ENCODE measurements around the gene RAB11FIP3. TPM values are rescaled to one million over a fixed set of nuclear protein-coding genes. Genes with fewer than 3 reads are reported as not detected.

Gene RAB11FIP3
- total and polyA plus RNA-seq, 9 of the 15 experiments (the other 6 are each of a cell fraction or from before 2014, with no cell fraction given): 0.46 to 13.1 (median 4.3) TPM

DNA sequence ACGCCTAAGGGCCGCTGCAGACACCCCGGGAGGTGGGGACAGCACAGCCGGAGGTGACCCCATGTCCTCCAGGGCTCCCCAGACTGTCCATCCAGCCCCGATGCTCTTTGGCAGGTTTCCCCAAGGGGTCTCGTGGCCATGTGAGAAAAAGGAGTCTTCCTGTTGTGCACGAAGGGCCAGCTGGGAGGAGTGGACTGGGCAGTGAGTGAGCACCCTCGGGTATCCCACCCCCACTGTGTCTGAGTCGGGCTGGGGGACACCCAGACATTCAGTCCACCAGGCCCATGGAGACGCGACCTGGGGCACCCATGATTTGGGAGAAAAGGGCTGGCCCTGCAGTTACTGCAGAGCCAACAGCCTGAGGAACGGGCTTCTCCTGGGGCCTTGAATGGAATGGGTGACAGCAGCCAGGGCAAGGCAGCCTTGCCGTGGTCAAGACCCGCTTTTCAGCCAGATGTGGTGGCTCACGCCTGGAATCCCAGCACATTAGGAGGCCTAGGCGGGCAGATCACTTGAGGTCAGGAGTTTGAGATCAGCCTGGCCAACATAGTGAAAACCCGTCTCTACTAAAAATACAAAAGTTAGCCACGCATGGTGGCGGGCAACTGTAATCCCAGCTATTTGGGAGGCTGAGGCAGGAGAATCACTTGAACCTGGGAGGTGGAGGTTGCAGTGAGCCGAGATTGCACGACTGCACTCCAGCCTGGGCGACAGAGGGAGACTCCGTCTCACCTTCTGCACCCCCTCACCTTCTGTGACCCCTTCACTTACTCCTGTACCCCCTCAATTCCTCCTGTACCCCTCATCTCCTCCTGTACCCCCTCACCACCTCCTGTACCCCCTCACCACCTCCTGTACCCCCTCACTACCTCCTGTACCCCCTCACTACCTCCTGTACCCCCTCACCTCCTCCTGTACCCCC is 78.0 kb downstream of the RAB11FIP3 start:
- 64% methylated on average over 20 of the region's 23 CpGs for WGBS (ENCODE audit: insufficient coverage, low coverage, missing lambda C conversion rate)
- H3K79me2 ChIP-seq (ENCODE audit: control insufficient read depth, insufficient read depth, low read length): no peaks in the 10 kb centered on the region
- no peaks in the 10 kb centered on the region for H3K9me3 ChIP-seq (replicated peaks; ENCODE audit: control insufficient read depth, insufficient read depth, low read depth, low read length)
- POLR2A ChIA-PET: no interaction called here
- no peak overlapping the region for H2AFZ ChIP-seq (ENCODE audit: low read depth, low read length)
- no peaks in the 10 kb centered on the region for H3K36me3 ChIP-seq (ENCODE audit: control insufficient read depth, insufficient read depth, low read length)
- ATAC-seq (peak; percentile 32; the same call in 2 of the 3 replicates), FAIRE-seq (no peak), DNase-seq (ENCODE audit: extremely low read depth in 1 of 4, low spot score in 3 of 4) (no peak)
- no peaks in the 10 kb centered on the region for H3K27me3 ChIP-seq (ENCODE audit: control insufficient read depth in 2 of 2, insufficient read depth in 2 of 2, low read length in 2 of 2)
- H3K4me1 ChIP-seq (replicated peaks in 1 of 2; ENCODE audit: control insufficient read depth in 2 of 2, insufficient read depth in 2 of 2, low read length in 2 of 2): peaks cover 0 to 27% of the 10 kb centered on the region in 2 experiments; a peak in 3 of 5 replicates
- intact Hi-C loops (cut with micrococcal nuclease) (no loop called here), in situ Hi-C loops (cut with MboI) (no loop called here)
- no TSS peak for BruUV-seq (replicated peaks)
- no peaks in the 10 kb centered on the region for H3K9me1 ChIP-seq (ENCODE audit: control insufficient read depth, insufficient read depth, low read length)
- no peak overlapping the region for H3K4me3 ChIP-seq
- H3K27ac ChIP-seq (ENCODE audit: extremely low read depth, low read depth, low read length): no peak overlapping the region
- H4K20me1 ChIP-seq (replicated peaks; ENCODE audit: control insufficient read depth, insufficient read depth, low read length): no peaks in the 10 kb centered on the region; the same call in 1 of the 2 replicates
- CTCF ChIA-PET (ENCODE audit: low intra/inter-chr PET ratio): no interaction called here
- H3K9ac ChIP-seq (ENCODE audit: insufficient read depth in 1 of 2, low read depth in 2 of 2, low read length in 2 of 2): peak overlapping the region in 1 of 2 experiments; percentile 48; a peak in 1 of 4 replicates
- H3K4me2 ChIP-seq (ENCODE audit: insufficient read depth, low read length): no peak overlapping the region
- TF ChIP-seq COPS2 (conservative IDR thresholded peaks at IDR 0.05): no peak
- TF ChIP-seq UBTF (IDR thresholded peaks at IDR 0.05; ENCODE audit: borderline replicate concordance in 1 of 2, low read depth in 2 of 2, low read length in 2 of 2): no peak
- no peak for TF ChIP-seq DNMT1 (IDR thresholded peaks at IDR 0.05)
- TF ChIP-seq PPARD (CRISPR knock-in tag; IDR thresholded peaks at IDR 0.05): no peak
- no peak for TF ChIP-seq ARID2 (IDR thresholded peaks at IDR 0.05)
- TF ChIP-seq, protein P1, sequence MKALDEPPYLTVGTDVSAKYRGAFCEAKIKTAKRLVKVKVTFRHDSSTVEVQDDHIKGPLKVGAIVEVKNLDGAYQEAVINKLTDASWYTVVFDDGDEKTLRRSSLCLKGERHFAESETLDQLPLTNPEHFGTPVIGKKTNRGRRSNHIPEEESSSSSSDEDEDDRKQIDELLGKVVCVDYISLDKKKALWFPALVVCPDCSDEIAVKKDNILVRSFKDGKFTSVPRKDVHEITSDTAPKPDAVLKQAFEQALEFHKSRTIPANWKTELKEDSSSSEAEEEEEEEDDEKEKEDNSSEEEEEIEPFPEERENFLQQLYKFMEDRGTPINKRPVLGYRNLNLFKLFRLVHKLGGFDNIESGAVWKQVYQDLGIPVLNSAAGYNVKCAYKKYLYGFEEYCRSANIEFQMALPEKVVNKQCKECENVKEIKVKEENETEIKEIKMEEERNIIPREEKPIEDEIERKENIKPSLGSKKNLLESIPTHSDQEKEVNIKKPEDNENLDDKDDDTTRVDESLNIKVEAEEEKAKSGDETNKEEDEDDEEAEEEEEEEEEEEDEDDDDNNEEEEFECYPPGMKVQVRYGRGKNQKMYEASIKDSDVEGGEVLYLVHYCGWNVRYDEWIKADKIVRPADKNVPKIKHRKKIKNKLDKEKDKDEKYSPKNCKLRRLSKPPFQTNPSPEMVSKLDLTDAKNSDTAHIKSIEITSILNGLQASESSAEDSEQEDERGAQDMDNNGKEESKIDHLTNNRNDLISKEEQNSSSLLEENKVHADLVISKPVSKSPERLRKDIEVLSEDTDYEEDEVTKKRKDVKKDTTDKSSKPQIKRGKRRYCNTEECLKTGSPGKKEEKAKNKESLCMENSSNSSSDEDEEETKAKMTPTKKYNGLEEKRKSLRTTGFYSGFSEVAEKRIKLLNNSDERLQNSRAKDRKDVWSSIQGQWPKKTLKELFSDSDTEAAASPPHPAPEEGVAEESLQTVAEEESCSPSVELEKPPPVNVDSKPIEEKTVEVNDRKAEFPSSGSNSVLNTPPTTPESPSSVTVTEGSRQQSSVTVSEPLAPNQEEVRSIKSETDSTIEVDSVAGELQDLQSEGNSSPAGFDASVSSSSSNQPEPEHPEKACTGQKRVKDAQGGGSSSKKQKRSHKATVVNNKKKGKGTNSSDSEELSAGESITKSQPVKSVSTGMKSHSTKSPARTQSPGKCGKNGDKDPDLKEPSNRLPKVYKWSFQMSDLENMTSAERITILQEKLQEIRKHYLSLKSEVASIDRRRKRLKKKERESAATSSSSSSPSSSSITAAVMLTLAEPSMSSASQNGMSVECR (CRISPR knock-in tag; IDR thresholded peaks at IDR 0.05): no peak
- no peak for TF ChIP-seq CEBPZ (IDR thresholded peaks at IDR 0.05; ENCODE audit: borderline replicate concordance, low read depth, low read length)
- TF ChIP-seq CAMTA2 (CRISPR knock-in tag; conservative IDR thresholded peaks at IDR 0.05): no peak
- TF ChIP-seq KLF10 (CRISPR knock-in tag; IDR thresholded peaks at IDR 0.05): no peak
- TF ChIP-seq BRD4 (IDR thresholded peaks at IDR 0.05): no peak

Measured in K562 (cell line).